GM18502 (cell line): ENCODE results near the gene SIDT2.
"Not testable (repeated sequence)": the region's sequence is repeated elsewhere in the genome, so short reads cannot be mapped to it uniquely, and the experiment has no call there.

Source experiments
- ATAC-seq: cut with Tn5 transposase; IDR thresholded peaks from one replicate; pipeline ENCODE4 v1.9.1; 2021; ENCODE audit warnings: mild to moderate bottlenecking; ENCODE audit not compliant: unreplicated experiment, poor library complexity

The SIDT2 gene

DNA sequence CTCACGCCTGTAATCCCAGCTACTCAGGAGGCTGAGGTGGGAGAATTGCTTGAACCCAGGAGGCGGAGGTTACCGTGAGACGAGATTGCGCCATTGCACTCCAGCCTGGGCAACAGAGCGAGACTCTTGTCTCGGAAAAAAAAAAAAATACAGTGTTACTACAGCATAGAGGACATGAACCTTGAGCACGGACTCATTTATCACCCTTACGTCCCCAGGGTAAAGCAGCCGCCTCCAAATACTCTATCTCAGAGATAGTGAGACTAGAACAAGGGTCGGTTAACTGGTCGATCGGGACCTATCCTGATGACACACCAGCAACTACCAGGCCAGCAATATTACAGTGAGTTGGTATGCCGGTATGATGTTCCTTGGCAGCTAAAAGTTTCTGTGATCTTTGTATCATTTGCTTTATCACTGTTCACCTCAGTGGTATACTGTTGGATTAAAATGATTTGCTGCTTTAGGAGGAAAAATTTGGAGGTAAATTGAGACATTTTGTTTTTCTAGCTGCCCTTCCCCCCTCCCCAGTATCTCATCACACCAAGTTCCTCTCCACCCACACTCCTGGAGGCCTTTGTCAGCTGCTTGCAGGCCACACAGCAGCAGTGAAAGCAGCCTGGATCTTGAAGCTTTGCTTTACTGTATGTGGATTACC is 7.0 kb upstream of the SIDT2 start:
- ATAC-seq, result no peak

GRCh38 chr11:117172724-117173421 is 5.7 kb upstream of the SIDT2 start:
- ATAC-seq, result no peak

GRCh38 chr11:117175104-117175503 is 3.4 kb upstream of the SIDT2 start:
- no peak for ATAC-seq

- ATAC-seq, result no peak
Observed at GRCh38 chr11:117175781-117176180, 2.8 kb upstream of the SIDT2 start.

- ATAC-seq, result no peak
Observed at GRCh38 chr11:117176186-117176585, 2.4 kb upstream of the SIDT2 start.

GRCh38 chr11:117177534-117178209 is 871 bp upstream of the SIDT2 start:
- no peak for ATAC-seq

DNA sequence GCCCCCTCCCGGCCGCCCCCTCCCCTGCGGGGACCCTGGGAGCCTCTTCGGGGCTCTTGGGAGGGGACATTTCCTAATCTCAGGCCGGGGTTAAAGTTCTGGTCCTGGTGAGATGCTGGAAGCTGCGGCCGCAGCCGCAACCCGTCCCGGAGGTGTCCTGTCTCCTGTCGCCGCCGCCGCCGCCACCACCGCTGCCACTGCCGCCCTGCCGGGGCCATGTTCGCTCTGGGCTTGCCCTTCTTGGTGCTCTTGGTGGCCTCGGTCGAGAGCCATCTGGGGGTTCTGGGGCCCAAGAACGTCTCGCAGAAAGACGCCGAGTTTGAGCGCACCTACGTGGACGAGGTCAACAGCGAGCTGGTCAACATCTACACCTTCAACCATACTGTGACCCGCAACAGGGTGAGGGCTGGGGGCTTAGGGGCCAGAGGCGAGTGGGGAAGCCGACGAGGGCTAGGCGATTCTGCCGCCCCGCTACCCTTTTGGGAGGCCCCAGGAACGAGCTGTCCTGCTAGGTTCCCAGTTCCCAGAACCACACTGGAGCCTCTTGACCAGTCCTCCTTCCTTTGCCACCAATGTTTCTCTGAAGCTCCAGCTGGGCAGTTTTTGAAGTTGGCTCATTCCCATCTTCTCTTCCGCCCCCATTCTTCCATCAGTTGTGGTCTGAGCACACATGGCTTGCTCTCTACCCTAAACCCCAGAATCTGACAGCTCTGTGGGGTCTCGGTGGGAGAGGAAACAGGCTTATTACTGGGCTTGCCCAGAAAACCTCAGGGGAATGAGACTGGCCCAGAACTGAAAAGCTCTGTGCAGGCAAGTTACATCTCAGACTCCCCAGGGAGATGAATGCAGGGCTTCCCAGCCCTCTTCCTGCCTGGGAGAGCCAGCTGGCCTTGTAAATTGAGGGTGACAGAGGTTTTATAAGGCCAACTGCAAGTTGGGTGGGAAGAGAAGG is 781 bp downstream of the SIDT2 start:
- ATAC-seq, result peak; percentile 29

GRCh38 chr11:117180020-117180419 is 1.5 kb downstream of the SIDT2 start:
- no peak for ATAC-seq

DNA sequence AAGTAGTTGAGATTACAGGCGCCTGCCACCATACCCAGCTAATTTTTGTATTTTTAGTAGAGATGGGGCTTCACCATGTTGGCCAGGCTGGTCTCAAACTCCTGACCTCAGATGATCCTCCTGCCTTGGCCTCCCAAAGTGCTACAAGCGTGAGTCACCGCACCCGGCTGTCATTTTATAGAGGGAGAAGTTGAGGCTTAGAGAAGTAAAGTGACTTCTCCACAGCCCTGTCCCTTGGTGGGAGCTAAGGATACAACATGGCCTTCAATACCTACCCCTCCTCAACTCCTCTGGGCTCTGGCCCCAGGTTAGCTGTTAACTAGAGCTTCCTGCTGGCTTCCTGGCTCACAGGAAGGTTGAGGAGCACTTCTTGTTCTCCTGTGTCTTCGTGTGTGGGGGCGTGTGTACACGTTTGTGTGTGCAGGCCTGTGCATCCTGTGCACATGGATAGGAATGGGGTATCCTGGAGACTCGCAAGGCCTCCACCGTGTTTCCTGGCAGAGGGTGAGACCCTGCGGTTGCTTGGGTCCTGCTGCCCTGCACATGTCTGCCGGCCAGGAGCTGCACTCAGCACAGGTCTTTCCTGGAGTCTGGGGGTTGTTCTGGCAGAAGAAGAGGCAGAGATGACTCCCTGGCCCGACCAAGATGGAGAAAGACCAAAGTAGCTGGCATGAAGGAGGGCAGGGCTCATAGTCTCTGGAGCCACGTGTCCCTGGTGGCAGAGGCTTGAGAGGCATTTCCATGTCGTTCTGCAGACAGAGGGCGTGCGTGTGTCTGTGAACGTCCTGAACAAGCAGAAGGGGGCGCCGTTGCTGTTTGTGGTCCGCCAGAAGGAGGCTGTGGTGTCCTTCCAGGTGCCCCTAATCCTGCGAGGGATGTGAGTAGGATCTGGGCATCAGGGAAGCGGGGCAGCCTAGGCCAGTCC is 2.4 kb downstream of the SIDT2 start:
- peak; percentile 37 for ATAC-seq

DNA sequence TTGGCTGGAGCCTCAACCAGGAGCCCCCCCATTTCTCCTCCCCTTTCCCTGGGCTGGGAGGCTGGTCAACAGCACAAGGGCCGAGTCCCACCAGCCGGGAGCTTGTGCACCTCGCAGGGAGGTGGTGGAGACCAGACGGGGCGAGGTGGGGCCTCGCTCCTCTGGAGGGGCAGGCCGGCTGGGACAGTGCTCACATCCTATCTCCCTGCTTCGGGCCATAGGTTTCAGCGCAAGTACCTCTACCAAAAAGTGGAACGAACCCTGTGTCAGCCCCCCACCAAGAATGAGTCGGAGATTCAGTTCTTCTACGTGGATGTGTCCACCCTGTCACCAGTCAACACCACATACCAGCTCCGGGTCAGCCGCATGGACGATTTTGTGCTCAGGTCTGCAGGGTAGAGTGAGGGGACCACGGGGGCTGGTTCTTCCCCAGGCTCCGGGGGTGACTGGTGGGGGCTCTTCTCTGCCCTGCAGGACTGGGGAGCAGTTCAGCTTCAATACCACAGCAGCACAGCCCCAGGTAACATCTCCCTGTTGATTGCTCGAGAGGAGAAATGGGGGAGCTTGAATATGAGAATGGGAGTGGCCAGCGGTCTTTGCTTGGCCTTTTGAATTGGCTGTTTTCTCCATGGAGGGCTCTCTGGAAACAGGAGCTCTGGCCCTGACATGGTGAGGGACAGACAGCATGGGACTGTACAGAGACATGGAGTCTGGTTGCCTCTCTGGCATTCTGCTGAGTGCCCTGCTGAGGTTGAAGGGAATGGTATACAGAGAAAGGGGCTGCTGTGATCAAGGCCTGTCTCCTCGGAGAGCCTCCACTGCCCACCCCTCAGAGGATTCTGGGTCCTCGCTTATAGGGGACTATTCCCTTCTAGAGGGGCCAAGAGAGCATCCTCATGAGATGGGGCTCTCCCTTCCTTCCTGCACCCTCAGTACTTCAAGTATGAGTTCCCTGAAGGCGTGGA is 3.3 kb downstream of the SIDT2 start:
- ATAC-seq, result no peak

DNA sequence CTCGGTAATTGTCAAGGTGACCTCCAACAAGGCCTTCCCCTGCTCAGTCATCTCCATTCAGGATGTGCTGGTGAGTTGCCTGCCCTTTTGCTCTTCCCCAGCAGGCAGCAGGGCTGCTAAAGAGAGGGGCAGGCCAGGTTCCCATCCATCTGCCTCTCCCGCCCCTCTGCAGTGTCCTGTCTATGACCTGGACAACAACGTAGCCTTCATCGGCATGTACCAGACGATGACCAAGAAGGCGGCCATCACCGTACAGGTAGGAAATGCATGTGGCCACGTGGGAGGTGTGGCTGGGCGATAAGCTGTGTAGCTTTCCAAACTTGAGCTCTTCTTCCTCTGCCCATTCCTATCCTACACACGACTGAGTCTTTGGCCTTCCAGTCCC is 4.0 kb downstream of the SIDT2 start:
- ATAC-seq, result no peak

GRCh38 chr11:117183178-117183577 is 4.6 kb downstream of the SIDT2 start:
- ATAC-seq, result not testable (repeated sequence)

GRCh38 chr11:117183724-117184349 is 5.3 kb downstream of the SIDT2 start:
- no peak for ATAC-seq

DNA sequence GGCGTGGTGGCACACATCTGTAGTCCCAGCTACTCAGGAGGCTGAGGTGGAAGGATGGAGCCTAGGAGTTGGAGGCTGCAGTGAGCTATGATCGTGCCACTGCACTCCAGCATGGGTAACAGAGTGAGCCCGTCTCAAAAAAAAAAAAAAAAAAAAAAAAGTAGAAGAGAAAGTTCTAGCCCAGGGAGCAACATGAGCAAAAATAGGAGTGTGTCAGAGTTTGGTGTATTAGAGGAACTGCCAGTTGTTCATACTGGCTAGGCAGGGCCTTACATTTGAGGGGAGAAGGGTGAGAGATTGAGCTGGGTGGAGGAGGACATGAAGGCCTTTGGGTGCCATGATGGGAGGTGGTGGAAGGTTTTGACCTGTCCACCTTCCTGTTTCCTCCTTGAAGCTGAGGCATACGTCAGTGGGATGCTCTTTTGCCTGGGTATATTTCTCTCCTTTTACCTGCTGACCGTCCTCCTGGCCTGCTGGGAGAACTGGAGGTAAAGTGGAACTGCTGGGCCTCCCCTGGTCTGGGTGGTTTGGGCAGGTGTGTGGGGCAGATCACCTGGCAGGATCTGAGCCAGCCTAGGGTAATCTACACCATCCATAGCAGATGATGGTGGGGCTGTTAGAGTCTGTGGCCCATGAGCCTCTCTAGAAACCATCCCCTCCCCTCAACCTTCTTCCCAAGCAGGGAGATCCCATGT is 7.3 kb downstream of the SIDT2 start:
- ATAC-seq, result peak; percentile 54

DNA sequence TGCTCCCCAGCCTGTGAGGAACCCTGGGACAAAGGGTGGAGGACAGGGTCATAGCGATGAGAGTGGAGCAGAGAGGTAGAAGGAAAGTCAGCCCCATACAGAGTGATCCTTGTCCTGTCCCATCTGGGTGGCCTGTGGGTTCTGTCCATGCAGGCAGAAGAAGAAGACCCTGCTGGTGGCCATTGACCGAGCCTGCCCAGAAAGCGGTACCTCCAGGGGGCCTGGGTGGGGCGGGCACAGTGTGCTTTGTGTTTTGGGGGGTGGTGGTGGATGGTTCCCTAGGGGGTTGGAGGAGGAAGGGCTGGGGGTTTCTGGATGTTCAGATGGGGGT is 7.9 kb downstream of the SIDT2 start:
- no peak for ATAC-seq

DNA sequence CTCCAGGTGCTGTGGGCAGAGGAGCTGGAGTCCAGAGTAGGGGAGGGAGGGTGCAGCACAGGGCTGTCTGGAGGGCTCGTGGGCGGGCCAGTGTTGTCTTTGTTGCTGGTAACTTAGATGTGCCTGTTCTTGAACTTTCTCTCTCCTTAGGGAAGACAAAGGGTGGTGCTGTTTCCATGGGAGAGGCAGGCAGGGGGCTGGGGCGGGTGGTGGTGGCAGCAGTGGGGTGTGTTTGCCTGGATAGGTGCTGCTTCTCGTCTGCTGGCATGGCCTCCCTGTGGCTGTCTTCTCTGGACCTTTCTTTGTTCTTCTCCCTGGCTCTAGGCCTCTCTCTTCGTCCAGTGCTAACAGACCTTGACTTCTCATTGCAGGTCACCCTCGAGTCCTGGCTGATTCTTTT is 8.5 kb downstream of the SIDT2 start:
- no peak for ATAC-seq

GRCh38 chr11:117187428-117187798 is 8.9 kb downstream of the SIDT2 start:
- no peak for ATAC-seq
